GM10248 (cell line): ENCODE data around the gene PIP4K2A.

Source experiments
- CTCF ChIA-PET: fragments of 300-600 bp; sonication (Branson Sonifier 250); formaldehyde crosslinking; extraction: SDS; loops from one replicate; lab custom pipeline; 2021; ENCODE audit warnings: antibody characterized with exemption; lab: Yijun Ruan, JAX
- POLR2A ChIA-PET: fragments of 350-650 bp; sonication (Branson Sonifier 250); formaldehyde crosslinking; extraction: SDS; loops from one replicate; lab custom pipeline; 2020; ENCODE audit warnings: antibody characterized with exemption; lab: Yijun Ruan, JAX
- DNase-seq: peaks from one replicate; pipeline ENCODE4 v3.0.0; 2012; ENCODE audit errors: extremely low spot score
- CTCF ChIP-seq: IDR thresholded peaks from 2 replicates; pipeline ENCODE4 v1.5.1; 2012; ENCODE audit warnings: mild to moderate bottlenecking, low read depth; ENCODE audit errors: extremely low read depth, missing control alignments, control extremely low read depth

Gene PIP4K2A

GRCh38 chr10:22579826-22580225 is 134.6 kb downstream of the PIP4K2A start:
- no peak for DNase-seq
- POLR2A ChIA-PET, result no interaction called here
- TF ChIP-seq CTCF, result no peak
- CTCF ChIA-PET, result no interaction called here

- POLR2A ChIA-PET, result interaction anchor here (0.6 kb wide), 1 partner anchor 351 kb away, joined by 5 read pairs; no protein-coding TSS in a partner anchor
These were observed 140.4 kb downstream of the PIP4K2A start for GRCh38 chr10:22573820-22574569.

GRCh38 chr10:22570733-22571430 is 143.5 kb downstream of the PIP4K2A start:
- POLR2A ChIA-PET, result no interaction called here
- no peak for DNase-seq
- CTCF ChIA-PET, result interaction anchor here (1.4 kb wide), 2 partner anchors 14 to 419 kb away, joined by 3 to 4 read pairs; no protein-coding TSS in a partner anchor
- TF ChIP-seq CTCF, result no peak

More at GRCh38 chr10:22573820-22574569, 140.4 kb downstream of the PIP4K2A start:
- no peak for DNase-seq
- CTCF ChIA-PET, result interaction anchor here (0.6 to 4.7 kb wide), 26 partner anchors 10 to 580 kb away, joined by 3 to 45 read pairs (median 4); partner anchors contain the start of gene PIP4K2A
- TF ChIP-seq CTCF, result no peak

GRCh38 chr10:22570234-22570633 is 144.1 kb downstream of the PIP4K2A start:
- no peak for TF ChIP-seq CTCF
- no peak for DNase-seq
- ChIA-PET POLR2A (no interaction called here), CTCF (interaction anchor here (1.4 kb wide), 1 partner anchor 15 kb away, joined by 3 read pairs; no protein-coding TSS in a partner anchor)

- ChIA-PET CTCF (no interaction called here), POLR2A (no interaction called here)
- no peak for DNase-seq
- TF ChIP-seq CTCF, result no peak
These were observed 145.4 kb downstream of the PIP4K2A start for GRCh38 chr10:22568928-22569327.

GRCh38 chr10:22564060-22564459 is 150.3 kb downstream of the PIP4K2A start:
- CTCF ChIA-PET, result interaction anchor here (0.6 to 1.4 kb wide), 2 partner anchors 41 to 63 kb away, joined by 3 read pairs; no protein-coding TSS in a partner anchor
- POLR2A ChIA-PET, result no interaction called here
- no peak for DNase-seq
- no peak for TF ChIP-seq CTCF
